HG03354 (cell line): Measurements from ENCODE around the gene NPHS1.

Experiments used
- ATAC-seq: cut with Tn5 transposase; IDR thresholded peaks from one replicate; pipeline ENCODE4 v1.9.1; 2021; ENCODE audit warnings: mild to moderate bottlenecking; ENCODE audit not compliant: unreplicated experiment, poor library complexity, severe bottlenecking

The NPHS1 gene

DNA sequence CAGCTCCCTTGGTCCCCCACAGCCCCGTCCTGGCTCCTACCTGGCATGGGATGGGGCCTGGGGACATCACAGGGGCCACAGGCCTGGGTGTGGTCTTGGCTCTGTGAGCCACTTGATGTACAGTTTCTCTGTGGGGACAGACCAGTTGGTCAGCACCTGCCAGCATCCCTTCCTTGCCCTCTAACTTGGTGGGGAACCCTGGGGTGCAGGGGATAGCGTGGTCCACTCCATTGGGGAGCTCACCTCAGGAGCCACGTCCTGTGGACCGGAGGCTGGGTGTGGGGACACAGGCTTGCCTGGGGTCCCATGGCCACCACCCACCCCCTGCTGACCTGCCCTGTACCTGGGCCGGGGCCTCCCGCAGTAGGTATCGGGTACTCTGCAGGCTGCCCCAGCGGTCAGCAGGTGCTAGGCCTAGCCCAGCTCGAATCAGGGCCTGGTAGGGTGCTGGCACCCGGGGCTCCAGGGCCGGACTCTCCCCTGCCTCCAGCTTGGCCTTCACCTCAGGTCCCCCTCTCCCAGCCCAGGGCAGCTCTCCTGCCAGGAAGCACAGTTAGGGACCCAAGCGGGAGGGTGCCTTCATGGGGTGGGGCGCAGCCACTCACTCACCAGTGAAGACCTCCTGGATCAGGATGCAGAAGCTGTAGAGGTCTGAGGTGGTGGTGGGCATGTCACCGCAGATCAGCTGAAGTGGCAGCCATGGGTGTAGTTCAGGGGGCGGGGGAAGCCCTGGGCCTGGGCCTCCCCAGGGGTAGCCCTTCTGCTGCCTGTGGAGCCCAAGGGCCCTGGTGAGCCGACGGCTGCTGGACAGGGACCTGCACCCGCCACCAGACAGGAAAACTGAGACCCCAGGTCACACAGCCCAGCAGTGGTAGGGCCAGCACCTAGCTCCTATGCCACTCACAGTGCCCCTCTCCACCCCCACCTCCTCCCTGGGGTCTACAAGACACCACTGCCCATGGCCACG lies 62.0 kb downstream of the NPHS1 start:
- ATAC-seq = no peak

DNA sequence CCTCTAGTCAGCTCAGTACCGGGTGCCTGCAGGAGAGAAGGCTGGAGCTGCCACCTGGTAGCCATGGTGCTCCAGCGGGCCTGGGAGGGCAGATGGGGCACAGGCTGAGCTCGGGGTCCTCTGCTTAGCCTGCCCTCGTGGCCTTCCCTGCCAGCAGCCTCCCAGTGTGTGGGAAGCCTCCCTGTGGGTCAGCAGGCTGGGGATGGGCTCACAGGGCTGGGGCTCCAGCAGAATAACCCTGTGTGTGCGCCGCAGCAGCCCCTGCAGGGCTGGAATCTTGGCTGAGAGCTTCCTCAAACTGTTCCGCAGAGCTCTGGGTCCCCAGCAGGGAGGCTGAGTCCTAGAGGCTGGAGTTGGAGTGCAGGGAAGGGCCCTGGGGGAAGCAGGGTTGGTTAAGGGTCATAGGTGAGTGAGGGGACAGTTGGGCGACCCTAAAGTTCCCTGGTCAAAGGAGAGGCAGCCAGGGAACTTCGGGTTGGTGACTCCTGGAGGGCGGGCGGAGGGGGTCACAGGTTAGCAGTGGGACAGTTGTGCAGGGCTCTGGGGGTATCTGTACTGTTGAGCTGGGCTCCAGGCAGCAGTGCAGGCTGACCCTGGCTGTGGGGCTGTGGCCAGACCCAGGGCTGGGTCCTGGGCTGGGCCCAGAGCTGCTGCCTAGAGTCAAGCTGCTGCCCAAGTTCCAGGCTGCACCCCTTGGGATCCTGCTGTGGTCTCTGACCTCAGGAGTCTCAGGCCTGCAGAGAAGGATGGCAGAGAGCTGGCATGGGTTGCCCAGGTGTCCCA lies 62.9 kb downstream of the NPHS1 start:
- no peak for ATAC-seq

DNA sequence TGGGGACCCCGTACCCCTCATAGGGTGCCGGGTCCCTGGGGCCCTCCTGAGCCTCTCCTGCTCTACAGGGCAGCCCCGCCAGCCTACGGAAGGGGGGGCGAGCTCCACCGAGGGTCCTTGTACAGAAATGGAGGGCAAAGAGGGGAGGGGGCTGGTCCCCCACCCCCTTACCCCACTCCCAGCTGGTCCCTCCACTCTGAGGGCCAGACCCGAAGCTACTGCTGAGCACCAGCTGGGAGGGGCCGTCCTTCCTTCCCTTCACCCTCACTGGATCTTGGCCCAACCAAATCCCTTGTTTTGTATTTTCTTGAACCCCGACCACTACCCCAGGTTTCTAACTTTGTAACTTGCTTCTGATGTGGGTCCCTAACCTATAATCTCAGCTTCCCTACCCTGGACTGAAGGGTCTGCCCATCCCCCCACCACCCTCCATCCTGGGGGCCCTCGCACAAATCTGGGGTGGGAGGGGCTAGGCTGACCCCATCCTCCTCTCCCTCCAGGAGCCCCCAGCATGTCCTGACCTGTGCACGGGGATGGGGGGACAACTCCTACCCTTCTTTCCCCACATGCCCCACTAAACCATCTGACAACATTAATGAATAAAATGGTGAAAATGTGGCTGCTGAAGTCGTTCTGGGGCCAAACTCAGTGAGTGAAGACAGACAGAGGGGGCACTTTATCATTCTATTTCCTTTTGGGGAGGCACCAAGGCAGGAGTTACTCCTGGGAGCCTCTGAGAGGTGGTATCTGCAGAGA lies 63.9 kb downstream of the NPHS1 start:
- ATAC-seq = no peak

DNA sequence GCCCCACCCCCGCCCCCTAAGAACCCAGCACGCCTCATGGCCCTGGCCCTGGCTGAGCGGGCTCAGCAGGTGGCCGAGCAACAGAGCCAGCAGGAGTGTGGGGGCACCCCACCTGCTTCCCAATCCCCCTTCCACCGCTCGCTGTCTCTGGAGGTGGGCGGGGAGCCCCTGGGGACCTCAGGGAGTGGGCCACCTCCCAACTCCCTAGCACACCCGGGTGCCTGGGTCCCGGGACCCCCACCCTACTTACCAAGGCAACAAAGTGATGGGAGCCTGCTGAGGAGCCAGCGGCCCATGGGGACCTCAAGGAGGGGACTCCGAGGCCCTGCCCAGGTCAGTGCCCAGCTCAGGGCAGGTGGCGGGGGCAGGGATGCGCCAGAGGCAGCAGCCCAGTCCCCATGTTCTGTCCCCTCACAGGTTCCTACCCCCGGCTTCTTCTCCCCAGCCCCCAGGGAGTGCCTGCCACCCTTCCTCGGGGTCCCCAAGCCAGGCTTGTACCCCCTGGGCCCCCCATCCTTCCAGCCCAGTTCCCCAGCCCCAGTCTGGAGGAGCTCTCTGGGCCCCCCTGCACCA lies 65.0 kb downstream of the NPHS1 start:
- no peak for ATAC-seq

DNA sequence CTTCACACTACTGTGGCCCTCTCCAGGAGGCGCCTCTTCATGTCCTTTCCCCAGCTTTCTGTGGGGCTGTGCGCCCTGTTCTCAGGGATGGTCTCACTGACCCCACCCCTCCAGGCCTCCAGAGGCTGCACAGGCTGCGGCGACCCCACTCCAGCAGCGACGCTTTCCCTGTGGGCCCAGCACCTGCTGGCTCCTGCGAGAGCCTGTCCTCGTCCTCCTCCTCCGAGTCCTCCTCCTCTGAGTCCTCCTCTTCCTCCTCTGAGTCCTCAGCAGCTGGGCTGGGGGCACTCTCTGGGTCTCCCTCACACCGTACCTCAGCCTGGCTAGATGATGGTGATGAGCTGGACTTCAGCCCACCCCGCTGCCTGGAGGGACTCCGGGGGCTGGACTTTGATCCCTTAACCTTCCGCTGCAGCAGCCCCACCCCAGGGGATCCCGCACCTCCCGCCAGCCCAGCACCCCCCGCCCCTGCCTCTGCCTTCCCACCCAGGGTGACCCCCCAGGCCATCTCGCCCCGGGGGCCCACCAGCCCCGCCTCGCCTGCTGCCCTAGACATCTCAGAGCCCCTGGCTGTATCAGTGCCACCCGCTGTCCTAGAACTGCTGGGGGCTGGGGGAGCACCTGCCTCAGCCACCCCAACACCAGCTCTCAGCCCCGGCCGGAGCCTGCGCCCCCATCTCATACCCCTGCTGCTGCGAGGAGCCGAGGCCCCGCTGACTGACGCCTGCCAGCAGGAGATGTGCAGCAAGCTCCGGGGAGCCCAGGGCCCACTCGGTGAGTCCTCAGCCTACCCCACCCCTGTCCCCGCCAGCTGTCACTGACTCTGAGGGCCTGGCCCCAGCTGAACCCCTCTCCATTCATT lies 65.8 kb downstream of the NPHS1 start:
- ATAC-seq = no peak

DNA sequence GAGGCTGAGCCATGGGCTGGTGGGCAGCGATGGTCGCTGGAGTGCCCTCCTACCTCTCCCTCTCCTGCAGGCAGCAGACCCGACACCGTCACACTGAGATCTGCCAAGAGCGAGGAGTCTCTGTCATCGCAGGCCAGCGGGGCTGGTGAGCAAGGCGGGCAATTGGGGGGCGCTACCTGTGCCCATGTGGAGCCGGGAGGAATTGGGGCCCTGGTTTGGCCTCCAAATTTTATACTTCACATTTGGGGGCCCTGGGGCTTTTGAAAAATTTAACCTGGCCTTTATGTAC lies 67.0 kb downstream of the NPHS1 start:
- ATAC-seq = no peak

DNA sequence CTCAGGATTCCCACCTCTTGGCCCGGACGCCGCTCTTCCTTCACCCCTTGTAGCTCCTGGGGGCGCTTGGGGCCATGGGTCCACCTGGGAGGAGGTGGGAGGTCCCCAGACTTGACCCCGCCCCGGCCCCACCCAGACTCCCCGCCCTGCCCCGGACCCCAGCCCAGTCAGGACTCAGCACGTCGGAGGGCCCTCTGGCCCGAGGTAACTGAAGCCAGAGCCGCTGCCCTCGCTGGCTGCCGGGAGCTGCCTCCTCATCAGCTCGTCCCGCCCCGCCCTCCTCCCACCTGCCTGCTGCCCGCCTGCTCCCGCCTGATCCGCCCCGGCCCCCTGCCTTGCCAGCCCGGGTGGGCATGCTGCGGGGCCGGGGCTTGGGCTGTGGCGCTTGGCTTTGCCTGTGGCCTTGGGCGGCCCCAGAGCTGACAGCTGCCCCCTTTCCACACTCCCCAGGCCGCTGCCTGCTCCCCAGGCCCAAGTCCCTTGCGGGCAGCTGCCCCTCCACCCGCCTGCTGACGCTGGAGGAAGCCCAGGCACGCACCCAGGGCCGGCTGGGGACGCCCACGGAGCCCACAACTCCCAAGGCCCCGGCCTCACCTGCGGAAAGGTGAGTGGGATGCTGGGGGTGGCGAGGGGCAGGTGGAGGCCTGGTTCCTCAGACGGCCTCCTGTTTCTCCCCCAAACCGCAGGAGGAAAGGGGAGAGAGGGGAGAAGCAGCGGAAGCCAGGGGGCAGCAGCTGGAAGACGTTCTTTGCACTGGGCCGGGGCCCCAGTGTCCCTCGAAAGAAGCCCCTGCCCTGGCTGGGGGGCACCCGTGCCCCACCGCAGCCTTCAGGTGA lies 67.6 kb downstream of the NPHS1 start:
- ATAC-seq = no peak

DNA sequence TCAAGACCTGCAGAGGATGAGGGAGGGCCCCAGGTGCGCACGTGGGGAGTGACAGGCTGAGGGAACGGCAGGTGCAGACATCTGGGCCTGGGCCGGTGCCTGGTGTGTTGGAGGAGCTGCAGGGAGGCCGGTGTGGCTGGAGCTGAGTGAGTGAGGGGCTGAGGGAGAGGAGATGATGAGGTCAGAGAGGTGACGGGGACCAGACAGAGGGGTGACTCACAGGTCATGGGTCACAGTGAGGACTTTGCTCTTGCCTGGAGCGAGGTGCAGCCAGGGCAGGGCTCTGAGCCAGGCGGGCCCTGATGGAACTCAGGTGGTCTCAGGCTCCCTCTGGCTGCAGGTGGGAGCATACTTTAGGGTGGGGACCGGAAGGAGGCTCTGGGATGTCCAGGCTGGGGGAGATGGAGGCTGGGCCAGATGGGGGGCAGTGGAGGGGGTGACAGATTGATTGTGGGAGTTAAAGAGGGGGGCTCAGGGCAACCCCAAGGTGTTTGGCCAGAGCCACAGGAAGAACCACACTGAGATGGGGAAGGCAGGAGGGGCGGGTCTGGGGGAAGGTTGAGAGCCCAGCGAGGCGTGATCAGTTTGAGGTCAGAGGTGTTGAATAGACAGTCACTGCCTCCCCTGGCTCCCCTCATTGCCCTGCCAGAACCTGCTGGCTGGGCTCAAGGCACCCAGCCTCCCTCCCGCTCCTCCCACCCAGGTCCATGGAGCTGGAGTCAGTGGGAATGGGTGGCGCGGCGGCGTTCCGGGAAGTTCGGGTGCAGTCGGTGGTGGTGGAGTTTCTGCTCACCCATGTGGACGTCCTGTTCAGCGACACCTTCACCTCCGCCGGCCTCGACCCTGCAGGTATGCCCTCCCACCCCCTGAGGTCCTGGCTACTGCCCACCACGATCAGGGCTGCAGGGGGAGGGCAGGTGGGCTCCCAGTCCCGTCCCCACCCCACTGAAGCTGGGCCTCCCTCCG lies 68.6 kb downstream of the NPHS1 start:
- ATAC-seq = no peak

DNA sequence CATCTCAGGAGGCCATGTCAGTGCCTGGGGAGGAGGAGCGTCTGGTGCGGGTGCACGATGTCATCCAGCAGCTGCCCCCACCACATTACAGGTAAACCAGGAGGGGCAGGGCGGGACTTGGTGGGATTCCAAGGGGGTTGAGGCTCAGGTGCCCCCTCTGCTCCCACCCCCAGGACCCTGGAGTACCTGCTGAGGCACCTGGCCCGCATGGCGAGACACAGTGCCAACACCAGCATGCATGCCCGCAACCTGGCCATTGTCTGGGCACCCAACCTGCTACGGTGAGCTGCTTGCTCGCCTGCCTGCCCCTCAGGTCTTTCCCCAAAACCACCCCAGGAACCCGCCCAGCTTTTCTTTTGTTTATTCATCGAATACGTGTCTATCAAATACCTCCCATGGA lies 69.7 kb downstream of the NPHS1 start:
- ATAC-seq = no peak

DNA sequence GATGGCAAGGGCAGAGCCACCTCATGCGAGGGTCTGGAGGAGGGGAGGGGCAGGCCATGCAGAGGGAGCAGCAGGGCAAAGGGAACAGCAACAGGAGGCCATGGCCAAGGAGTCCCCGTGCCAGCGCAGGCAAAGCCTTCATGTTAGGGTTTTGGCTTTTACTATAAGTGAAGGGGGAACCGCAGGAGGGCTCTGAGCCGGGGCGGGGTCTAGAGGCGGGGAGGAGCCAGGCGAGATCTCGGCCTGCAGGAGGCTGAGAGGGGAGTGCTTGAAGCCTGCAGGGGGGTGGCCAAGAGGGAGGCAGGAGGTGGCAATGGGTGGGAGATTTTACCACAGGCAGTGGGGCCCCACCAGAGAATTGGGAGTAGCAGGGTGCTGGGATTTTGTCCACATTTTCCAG lies 70.7 kb downstream of the NPHS1 start:
- ATAC-seq = no peak

DNA sequence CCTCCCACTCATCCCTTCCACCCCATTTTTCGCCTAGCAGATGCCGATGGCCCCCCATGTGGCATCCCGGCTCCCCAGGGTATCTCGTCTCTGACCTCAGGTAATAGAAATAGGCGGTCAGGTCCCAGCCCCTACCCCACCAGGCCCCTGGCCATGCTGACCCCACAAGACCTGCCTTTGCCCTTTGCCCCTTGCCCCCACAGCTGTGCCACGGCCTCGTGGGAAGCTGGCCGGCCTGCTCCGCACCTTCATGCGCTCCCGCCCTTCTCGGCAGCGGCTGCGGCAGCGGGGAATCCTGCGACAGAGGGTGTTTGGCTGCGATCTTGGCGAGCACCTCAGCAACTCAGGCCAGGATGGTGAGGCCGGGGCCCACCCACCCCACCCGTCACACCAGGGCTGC lies 71.6 kb downstream of the NPHS1 start:
- no peak for ATAC-seq

DNA sequence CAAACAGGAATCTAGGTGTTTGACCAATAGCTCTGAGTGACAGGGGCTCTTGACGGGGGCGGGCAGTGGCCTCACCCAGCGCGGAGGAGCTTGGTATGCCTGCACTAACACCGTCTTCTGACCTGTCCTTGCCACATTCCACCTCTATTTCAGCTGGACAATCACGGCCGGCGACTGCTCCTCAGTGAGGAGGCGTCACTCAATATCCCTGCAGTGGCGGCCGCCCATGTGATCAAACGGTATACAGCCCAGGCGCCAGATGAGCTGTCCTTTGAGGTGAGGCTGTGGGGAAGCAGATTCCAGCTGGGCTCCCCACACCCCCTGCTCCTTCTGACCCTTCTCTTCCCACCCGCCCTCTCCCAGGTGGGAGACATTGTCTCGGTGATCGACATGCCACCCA lies 72.2 kb downstream of the NPHS1 start:
- ATAC-seq = no peak

DNA sequence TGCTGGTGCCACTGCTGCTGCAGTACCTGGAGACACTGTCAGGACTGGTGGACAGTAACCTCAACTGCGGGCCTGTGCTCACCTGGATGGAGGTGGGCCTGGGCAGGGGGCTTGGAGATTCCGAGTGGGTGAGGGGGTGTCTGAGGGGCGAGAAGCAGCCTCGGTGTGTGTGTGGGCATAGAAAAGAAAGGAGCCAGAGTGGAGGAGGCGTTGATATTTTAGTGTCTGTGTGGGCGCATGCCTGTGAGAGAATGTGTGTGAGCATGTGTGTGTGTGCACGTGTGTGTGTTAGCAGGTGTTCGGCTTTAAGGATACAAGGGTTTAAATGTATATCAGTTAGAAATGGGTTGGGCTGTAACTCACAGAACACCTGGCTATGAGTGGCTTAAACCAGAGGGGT lies 73.3 kb downstream of the NPHS1 start:
- no peak for ATAC-seq

DNA sequence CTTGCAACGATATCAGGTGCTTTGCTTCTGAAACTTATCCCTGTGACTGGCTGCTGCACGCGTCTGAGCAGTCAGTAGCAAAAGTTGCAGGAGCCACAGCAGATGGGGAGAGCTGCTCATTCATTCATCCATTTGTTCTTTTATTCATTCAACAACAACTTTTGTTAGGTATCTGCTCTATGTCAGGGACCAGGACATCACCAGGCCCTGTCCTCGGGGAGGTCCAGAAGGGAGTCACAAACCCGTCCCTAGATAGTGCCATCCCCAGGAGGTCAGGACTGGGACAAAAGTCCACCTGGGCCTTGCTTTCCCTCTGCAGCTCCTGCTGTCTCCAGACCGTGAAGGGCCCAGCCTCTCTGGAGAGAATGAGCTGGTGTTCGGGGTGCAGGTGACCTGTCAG lies 74.3 kb downstream of the NPHS1 start:
- no peak for ATAC-seq

DNA sequence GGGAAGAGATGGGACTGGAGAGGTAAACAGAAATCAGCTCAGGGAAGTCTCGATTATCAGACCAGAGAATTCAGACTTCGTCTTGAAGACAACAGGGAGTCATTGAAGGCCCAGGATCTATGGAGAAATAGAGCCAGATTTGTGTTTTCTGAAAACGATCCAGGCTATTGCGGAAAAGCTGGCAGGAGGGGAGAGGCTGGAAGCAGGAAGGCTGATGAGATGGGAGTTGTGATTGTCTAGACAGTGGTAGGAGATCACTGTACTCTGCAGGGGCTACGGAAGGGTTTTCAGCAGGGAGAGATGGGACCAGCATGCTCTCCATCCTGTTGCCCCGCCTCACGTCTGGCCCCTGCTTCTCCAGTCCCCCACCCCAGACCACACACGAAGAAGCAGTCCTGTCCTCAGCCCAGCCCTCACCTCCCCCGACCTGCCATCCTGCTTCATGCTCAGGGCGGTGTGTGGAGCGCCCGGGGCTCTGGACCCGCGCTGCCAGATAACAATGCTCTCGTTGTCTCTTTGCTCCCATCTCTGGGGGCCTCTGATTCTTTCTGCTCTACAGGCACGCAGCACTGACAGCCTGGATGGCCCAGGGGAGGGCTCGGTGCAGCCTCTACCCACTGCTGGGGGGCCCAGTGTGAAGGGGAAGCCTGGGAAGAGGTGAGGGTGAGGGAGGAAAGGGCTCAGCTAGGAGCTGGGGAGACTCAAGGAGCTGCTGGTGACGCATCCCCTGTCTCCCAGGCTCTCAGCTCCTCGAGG lies 75.0 kb downstream of the NPHS1 start:
- no peak for ATAC-seq

DNA sequence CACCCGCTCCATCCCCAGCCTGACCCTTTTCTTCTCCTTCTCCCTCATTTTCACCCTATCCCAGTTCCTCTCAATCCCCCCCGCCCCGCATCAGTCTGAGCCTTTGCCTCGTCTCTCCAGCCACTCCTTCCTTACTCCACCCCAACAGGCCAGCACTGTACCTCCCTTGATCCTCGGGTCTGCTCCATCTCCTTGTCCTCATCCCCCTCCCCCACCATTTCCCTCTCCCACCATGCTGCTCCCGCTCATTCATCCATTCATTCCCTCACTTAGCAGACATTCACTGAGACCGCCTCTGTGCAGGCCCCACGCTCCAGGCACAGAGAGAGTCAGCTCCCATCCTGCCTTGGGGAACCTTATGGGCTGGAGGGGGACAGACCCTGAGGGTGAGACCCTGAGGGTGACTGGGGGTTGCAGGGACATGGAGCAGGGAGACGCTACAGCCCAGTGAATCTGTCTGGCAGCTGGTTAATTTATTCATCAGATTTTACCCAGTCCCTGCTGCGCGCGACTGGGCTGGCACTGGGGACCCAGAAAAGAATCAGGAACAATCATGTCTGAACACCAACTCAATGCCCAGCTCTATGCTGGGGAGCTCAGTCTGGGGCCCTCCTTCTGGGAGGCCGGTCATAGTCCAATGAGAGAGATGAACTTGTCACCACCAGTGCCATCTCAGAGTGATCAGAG lies 76.1 kb downstream of the NPHS1 start:
- ATAC-seq = no peak
